RWPE2 (cell line): ENCODE measurements around the gene C1orf198.

Experiments
- ATAC-seq: fragments of 200-7000 bp; cut with Tn5 transposase; 3 replicates; pipeline ENCODE4 v1.9.1; 2021; ENCODE audit warnings: low read depth
- DNase-seq: peaks from one replicate; pipeline ENCODE4 v3.0.0-alpha.2; 2020; ENCODE audit warnings: low spot score
- H3K27ac ChIP-seq: fragments of 450-650 bp; 2 replicates; pipeline ENCODE4 v1.5.1; 2017; ENCODE audit warnings: mild to moderate bottlenecking; ENCODE audit not compliant: poor library complexity, severe bottlenecking
- H3K27me3 ChIP-seq: fragments of 250-450 bp; sonication (Bioruptor Pico); 2 replicates; pipeline ENCODE4 v1.5.1; 2021; ENCODE audit warnings: mild to moderate bottlenecking, moderate library complexity; ENCODE audit not compliant: insufficient read depth, poor library complexity, severe bottlenecking
- H3K36me3 ChIP-seq: fragments of 250-450 bp; sonication (Bioruptor Pico); 2 replicates; pipeline ENCODE4 v1.5.1; 2020; ENCODE audit warnings: low read depth, mild to moderate bottlenecking, moderate library complexity
- H3K4me1 ChIP-seq: fragments of 250-450 bp; sonication (Bioruptor Pico); 2 replicates; pipeline ENCODE4 v1.5.1; 2021; ENCODE audit warnings: mild to moderate bottlenecking, moderate library complexity; ENCODE audit not compliant: insufficient read depth, poor library complexity, severe bottlenecking
- H3K4me3 ChIP-seq: fragments of 250-450 bp; sonication (Bioruptor Pico); 2 replicates; pipeline ENCODE4 v1.5.1; 2021; ENCODE audit warnings: mild to moderate bottlenecking, moderate library complexity; ENCODE audit not compliant: severe bottlenecking
- H3K9me3 ChIP-seq: fragments of 250-450 bp; sonication (Bioruptor Pico); 2 replicates; pipeline ENCODE4 v1.5.1; 2021; ENCODE audit warnings: mild to moderate bottlenecking, moderate library complexity; ENCODE audit not compliant: severe bottlenecking
- CTCF ChIP-seq: fragments of 450-650 bp; IDR thresholded peaks from one replicate; pipeline ENCODE4 v1.5.1; 2017; ENCODE audit warnings: mild to moderate bottlenecking, moderate library complexity; ENCODE audit not compliant: poor library complexity, severe bottlenecking

C1orf198 gene

GRCh38 chr1:230883967-230884366 is 15.6 kb upstream of the C1orf198 start:
- no peaks in the 10 kb centered on the region for H3K4me1 ChIP-seq
- TF ChIP-seq CTCF: no peak
- ATAC-seq (no peak), DNase-seq (no peak)
- H3K27me3 ChIP-seq: peaks cover 6% of the 10 kb centered on the region
- no peak overlapping the region for H3K27ac ChIP-seq
- H3K9me3 ChIP-seq: no peaks in the 10 kb centered on the region
- no peak overlapping the region for H3K4me3 ChIP-seq
- H3K36me3 ChIP-seq: no peaks in the 10 kb centered on the region

GRCh38 chr1:230879778-230880177 is 11.5 kb upstream of the C1orf198 start:
- Histone ChIP-seq H3K36me3 (no peaks in the 10 kb centered on the region), H3K4me3 (no peak overlapping the region), H3K4me1 (no peaks in the 10 kb centered on the region), H3K9me3 (no peaks in the 10 kb centered on the region), H3K27me3 (peaks cover 12% of the 10 kb centered on the region), H3K27ac (no peak overlapping the region)
- TF ChIP-seq CTCF: no peak
- ATAC-seq: no peak
- DNase-seq: no peak

GRCh38 chr1:230878591-230878990 is 10.3 kb upstream of the C1orf198 start:
- H3K4me3 ChIP-seq: no peak overlapping the region
- no peaks in the 10 kb centered on the region for H3K4me1 ChIP-seq
- TF ChIP-seq CTCF: no peak
- no peak for ATAC-seq
- H3K27me3 ChIP-seq: peaks cover 12% of the 10 kb centered on the region
- DNase-seq: no peak
- H3K9me3 ChIP-seq: no peaks in the 10 kb centered on the region
- no peak overlapping the region for H3K27ac ChIP-seq
- H3K36me3 ChIP-seq: no peaks in the 10 kb centered on the region

- H3K27ac ChIP-seq: no peak overlapping the region
- no peak for ATAC-seq
- no peak for TF ChIP-seq CTCF
Measured at GRCh38 chr1:230877924-230878590, 9.7 kb upstream of the C1orf198 start.

GRCh38 chr1:230877146-230877923 is 9.0 kb upstream of the C1orf198 start:
- H3K4me3 ChIP-seq: no peak overlapping the region
- no peaks in the 10 kb centered on the region for H3K4me1 ChIP-seq
- H3K27ac ChIP-seq: no peak overlapping the region
- DNase-seq (no peak), ATAC-seq (no peak)
- no peak for TF ChIP-seq CTCF
- H3K27me3 ChIP-seq: peaks cover 12% of the 10 kb centered on the region
- H3K9me3 ChIP-seq: no peaks in the 10 kb centered on the region
- H3K36me3 ChIP-seq: no peaks in the 10 kb centered on the region

More at GRCh38 chr1:230877924-230878590, 9.7 kb upstream of the C1orf198 start:
- no peaks in the 10 kb centered on the region for H3K36me3 ChIP-seq
- no peak for DNase-seq
- no peaks in the 10 kb centered on the region for H3K4me1 ChIP-seq
- peaks cover 12% of the 10 kb centered on the region for H3K27me3 ChIP-seq
- no peaks in the 10 kb centered on the region for H3K9me3 ChIP-seq
- H3K4me3 ChIP-seq: no peak overlapping the region
